NCI-H446 treated with DMSO at 0.1 percent for 48 hours (cell line): ENCODE measurements around the gene SLCO3A1.

Experiments
- DNase-seq: peaks from one replicate; lab custom pipeline; 2025; lab: John Stamatoyannopoulos, UW

SLCO3A1 gene

GRCh38 chr15:91966194-91966552, 112.7 kb downstream of the SLCO3A1 start:
- no peak for DNase-seq

- DNase-seq: no peak
These were observed 114.6 kb downstream of the SLCO3A1 start for GRCh38 chr15:91967935-91968606.

GRCh38 chr15:91968610-91969009, 115.1 kb downstream of the SLCO3A1 start:
- DNase-seq: no peak

- DNase-seq: peak; percentile 50
These were observed 116.6 kb downstream of the SLCO3A1 start for GRCh38 chr15:91970142-91970541.

- no peak for DNase-seq
These were observed 120.0 kb downstream of the SLCO3A1 start for GRCh38 chr15:91973481-91973880.

- no peak for DNase-seq
These were observed 120.8 kb downstream of the SLCO3A1 start for GRCh38 chr15:91974321-91974720.

- no peak for DNase-seq
These were observed 121.9 kb downstream of the SLCO3A1 start for GRCh38 chr15:91975241-91975978.

- DNase-seq: no peak
These were observed 123.5 kb downstream of the SLCO3A1 start for GRCh38 chr15:91976966-91977365.

- no peak for DNase-seq
These were observed 127.2 kb downstream of the SLCO3A1 start for GRCh38 chr15:91980502-91981267.

GRCh38 chr15:91981821-91982800, 128.6 kb downstream of the SLCO3A1 start:
- no peak for DNase-seq

- DNase-seq: no peak
These were observed 130.3 kb downstream of the SLCO3A1 start for GRCh38 chr15:91983729-91984340.

GRCh38 chr15:91985297-91985696, 131.8 kb downstream of the SLCO3A1 start:
- no peak for DNase-seq

GRCh38 chr15:91988071-91988470, 134.6 kb downstream of the SLCO3A1 start:
- DNase-seq: no peak

GRCh38 chr15:91988655-91989054, 135.1 kb downstream of the SLCO3A1 start:
- no peak for DNase-seq

- no peak for DNase-seq
These were observed 136.3 kb downstream of the SLCO3A1 start for GRCh38 chr15:91989821-91990220.

- no peak for DNase-seq
These were observed 139.4 kb downstream of the SLCO3A1 start for GRCh38 chr15:91992945-91993344.

GRCh38 chr15:91995146-91995545, 141.6 kb downstream of the SLCO3A1 start:
- no peak for DNase-seq

GRCh38 chr15:91997163-91997562, 143.7 kb downstream of the SLCO3A1 start:
- DNase-seq: no peak

- no peak for DNase-seq
These were observed 147.2 kb downstream of the SLCO3A1 start for GRCh38 chr15:92000709-92001108.

GRCh38 chr15:92001307-92001706, 147.8 kb downstream of the SLCO3A1 start:
- DNase-seq: no peak

GRCh38 chr15:92002666-92003065, 149.2 kb downstream of the SLCO3A1 start:
- no peak for DNase-seq
